Stimulated activated CD8-positive, alpha-beta memory T cell treated with anti-CD3 and anti-CD28 coated beads, Interleukin-15, amount 100 ng/mL, for 1 hour (primary cell): Measurements from ENCODE around the gene SUFU.
A peak's percentile ranks its signal among the peaks of the same experiment; 100 is the strongest.

Experiments
- DNase-seq: peaks from one replicate; pipeline ENCODE4 v3.0.0-alpha.2; 2020; ENCODE audit warnings: low read depth

Gene SUFU

DNA sequence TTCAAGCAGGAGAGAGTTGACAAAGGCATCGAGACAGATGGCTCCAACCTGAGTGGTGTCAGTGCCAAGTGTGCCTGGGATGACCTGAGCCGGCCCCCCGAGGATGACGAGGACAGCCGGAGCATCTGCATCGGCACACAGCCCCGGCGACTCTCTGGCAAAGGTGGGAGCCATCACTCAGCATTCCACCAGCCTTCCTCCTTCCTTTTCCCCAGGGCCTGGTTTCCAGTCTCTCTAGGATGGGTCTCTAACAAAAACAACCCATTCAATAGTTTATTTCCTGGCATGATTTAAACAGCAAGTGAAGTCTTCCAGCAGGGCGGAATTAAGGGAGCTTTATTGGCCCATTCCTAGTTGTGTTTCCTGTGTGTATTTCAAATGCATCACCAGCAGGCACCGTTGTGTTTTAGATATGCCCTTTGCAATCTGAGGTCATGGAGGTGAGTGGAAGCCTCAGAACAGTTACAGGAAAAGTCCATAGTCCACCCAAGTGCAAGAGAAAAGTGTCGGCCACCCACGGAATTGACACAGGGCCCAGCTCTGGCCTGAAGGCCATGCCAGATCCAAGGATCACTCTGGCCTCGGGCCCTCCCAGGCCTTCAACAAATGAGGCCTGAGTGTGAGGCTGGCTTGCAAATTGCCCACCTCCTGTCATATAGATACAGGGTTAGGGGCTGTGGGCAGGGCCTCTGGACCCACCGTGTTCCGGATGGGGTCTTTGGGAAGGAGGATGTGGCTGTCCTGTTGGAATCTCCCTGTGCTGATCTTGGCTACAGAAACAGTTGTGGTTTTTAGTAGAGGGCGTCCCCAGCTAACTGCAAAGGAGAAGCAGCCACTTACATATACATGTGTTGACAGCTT is 93.6 kb downstream of the SUFU start:
- DNase-seq, result no peak

DNA sequence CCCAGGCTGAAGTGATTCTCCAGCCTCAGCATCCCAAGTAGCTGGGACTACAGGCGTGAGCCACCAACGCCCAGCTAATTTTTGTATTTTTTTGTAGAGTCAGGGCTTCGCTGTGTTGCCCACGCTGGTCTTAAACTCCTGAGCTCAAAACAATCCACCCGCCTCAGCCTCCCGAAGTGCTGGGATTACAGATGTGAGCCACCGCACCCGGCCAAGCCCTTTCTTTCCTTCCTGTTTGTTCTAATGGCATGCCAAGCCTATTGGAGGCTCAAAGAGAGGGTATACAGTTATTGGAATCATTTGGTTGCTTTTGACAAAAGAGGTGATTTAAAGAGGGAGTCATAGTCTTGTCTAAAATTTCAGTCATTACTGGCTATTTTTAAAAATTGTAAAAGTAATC is 94.5 kb downstream of the SUFU start:
- no peak for DNase-seq

DNA sequence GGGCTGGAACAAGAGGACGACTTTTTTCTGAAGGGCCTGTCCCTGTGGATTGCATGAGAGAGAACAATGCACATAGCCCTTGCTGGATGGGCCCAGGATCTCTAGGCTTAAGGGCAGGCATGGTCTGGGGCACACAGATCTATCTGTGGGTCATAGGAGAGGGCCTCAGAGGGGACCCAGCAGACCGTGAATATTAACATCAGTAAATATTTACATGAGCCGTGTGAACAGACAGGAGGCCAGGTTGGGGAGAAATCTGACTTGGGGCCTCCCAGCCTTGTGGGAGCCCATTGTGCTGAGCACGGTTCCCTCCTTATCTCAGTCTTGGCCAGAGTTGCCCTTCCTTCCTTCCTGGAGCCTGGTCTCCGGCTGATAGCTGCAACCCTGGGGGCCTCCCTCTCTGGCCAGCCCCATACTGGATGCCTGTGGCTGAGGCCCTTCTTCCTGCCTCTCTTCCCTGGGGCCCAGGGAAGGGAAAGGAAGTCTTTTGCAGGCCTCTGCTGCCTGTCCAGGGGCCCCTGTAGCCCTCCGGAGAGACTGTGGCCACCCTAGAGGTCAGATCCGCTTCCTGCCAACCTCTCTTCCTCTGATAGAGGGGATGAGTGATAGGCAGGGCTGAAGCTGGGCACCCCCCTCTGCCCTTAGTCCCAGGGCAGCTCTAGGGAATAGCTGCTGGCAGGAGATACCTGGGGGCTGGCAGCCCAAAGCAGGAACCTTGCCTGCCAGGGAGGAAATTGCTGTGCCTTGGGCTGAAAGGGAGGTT is 96.0 kb downstream of the SUFU start:
- DNase-seq, result no peak

DNA sequence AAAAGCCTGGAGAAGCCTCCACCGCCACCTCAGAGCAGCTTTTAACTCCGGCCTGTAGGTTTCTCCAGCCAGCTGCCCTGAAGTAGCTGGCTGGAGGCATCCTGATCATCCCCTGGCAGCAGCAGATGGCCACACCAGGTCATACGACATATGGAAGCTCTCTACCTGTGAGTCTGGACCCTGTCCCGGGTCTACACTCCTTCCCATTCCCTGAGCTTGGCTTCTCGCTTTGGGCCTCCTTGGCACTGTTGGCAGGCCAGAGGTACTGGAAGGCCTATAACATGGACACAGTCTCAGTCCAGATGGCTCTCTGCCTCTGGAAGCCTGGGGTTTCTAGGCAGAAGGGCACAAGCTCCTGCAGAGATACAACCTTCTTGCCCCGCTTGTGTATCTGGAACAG is 97.0 kb downstream of the SUFU start:
- no peak for DNase-seq

DNA sequence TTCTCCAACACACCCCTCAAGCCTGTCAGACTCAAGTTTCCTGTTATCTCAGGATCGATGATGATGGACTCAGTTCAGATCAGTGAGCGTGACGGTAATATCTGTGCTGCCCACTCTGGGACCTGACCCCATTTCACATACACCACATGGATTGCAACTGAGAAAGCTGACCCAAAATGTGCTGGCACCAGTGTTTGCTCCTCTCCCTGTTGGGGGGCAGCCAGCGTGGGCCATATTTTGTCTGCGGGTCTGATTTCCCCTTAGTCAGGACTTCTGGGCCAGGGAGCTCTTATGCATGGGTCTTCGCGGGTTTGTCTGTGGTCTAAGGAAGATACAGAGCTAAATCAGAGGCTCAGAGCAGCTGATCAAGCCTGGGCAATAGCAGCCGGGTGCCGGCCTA is 97.9 kb downstream of the SUFU start:
- DNase-seq, result no peak

DNA sequence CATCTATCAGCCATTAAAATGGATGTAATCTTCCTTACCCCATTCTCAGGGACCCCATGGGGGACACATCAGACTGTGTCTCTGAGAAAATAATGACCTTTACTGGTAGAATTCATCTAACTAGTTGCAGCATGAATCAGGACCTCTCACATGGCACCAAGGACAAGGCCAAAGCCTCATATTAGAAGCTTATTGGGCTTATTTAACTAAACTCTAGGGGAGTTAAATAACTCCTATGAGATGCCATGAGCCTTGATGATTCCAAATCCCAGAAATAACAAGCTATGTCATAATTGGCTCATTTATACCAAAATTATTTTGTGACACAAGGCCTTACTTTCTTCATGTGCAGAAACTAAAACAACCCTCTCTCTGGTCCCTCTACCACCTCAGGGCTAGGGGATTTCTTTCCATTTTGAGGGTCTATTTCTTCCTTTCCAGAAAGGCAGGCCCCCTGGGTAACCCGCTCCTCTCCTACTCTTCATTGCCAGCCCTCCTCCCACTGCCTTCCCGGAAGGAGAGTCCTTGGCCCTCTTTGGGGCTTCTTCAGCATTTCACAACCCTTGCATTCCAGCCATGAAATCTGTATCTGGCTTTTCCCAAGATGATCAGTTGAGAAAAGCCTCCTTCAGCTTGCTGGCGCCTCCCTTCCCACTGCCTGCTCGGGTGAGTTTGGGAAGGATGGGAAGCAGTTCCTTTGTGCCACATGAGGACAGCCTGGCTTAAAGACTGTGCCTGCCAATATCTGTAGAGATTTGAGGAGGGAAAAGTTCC is 98.7 kb downstream of the SUFU start:
- DNase-seq, result no peak

DNA sequence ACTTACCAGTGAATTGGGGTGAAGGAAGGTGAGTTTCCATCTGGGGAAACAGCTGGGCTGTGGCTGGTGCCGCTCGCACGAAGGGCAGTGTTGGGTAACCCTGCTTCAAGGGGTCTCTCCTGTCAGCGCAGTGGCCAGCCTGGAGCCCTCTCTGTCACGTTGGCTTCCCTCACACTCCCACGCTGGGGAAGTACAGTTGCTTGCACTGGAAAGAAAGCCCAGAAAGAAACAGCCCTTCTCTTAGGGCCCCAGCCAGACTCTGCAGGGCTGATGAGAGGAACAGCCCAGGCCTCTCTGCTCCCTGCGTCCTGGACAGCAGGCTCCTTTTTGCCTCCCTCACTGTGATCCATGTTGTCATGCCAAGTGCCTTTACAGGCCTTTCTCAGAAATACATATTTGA is 100.2 kb downstream of the SUFU start:
- DNase-seq, result no peak

DNA sequence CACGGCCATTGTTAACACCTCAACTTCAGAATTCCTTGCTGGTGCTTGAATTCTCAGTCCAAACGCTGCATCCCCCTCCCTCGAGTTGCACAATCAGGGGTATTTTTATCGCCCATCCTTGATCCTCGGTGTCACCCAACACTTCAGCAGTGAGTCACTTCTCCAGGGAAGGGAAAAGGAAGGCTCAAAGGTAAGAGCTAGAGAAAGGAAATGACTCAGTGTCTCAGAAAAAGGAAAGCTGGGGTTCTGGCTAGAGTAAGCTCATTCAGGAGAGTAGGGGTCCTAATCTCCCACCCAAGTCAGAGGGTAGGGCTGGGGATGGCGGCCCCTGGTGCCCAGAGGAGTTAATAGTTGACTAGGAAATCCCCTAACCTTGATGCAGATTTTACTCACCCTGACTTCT is 100.7 kb downstream of the SUFU start:
- no peak for DNase-seq

DNA sequence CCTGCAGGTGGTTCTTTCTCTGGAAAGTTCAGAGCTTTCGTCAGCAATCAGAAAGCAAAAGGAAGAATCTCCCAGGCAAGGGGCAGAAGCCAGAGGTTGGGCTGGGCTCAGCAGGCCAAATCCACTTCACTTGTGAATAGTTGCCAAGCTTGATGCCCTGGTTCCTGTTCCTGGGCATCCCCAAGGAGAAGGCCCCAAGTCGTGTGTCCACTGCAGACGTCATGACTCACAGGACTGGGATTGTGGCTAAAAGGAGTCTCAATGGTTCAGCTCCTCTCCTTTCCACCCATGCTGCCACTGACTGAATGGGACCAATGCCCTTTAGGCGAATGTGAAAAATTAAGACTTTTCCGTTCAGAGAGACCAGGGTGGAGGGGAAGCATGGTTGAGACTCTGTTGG is 101.9 kb downstream of the SUFU start:
- DNase-seq, result no peak

DNA sequence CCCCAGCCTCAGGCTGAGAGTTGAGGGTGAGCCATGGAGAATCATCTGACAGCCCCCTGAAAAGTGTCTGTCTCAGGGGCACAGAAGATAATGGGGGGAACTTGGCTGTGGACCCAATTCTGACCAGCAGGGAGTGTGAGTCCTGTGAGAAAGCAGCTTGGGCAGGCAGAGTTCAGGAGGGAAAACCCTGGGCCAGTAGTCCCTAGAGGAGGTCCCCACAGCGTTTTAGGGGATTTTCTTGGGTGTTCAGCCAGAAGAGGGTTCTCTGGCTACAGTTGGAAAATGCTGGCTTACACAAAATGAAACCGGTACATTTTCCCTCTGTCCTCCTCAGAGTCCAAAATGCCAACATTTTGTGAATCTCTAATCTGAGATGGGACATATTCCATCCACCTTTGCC is 104.7 kb downstream of the SUFU start:
- DNase-seq, result no peak

DNA sequence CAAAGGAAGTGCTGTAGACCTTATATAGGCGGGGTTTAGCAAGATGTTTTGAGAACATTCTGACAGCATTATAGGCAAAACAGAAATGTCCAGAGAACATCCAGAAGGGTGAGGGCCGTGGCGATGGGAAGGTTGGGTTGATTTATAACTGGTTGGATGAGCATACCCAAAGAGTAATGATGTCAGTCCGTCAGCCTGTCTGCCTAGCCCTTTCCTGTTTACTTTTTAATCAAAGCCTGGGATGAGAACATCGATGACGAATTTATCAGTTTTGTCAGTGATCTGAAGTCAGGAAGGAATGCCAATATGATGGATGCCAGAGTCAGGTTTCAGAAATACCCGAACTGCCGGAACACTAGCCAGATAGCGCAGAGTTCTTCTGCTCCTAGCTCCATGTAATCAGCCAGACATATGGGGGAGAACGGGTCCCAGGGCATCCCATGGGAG is 106.7 kb downstream of the SUFU start:
- DNase-seq, result no peak

DNA sequence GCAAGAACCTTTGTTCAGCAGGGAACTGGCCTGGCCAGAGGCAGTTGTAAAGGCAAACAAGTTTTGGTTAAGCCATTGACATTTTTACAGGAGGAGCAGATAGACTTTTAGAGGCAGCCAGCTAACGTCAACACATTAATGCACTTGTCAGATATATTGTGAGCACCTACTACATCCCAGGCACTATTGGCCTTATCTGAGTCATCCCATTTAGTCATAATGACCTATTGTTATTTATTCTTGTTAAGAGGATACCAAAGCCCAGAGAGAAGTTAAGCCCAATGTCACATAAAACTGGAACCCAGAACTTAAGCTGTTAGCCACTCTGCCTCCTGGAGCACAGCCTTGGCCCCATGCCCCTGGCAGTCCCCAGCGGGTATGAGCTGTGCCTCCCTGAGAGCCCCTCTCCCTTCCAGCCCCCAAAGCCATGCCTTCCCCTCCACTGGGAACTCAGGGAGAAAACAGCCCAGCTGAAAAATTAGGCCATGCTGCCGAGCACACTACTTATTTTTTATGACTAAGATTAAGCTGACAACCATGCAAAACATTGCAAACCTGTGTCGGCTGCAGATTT is 107.8 kb downstream of the SUFU start:
- no peak for DNase-seq

DNA sequence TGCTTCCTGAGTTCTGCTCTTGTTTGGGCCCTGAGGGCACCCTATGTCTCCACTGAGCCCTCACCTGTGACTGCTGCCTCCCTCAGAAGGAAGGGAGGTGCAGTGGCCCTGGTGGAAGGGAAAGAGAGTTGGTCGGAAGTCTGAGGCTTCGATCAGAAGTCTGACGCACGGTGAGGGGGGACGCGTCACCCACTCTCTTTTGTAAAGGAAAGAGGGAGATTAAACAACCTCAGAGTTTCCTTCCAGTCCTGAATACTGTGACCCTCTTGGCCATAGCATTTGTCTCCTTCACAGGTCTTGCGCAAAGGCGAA is 109.1 kb downstream of the SUFU start:
- DNase-seq, result peak; percentile 16

DNA sequence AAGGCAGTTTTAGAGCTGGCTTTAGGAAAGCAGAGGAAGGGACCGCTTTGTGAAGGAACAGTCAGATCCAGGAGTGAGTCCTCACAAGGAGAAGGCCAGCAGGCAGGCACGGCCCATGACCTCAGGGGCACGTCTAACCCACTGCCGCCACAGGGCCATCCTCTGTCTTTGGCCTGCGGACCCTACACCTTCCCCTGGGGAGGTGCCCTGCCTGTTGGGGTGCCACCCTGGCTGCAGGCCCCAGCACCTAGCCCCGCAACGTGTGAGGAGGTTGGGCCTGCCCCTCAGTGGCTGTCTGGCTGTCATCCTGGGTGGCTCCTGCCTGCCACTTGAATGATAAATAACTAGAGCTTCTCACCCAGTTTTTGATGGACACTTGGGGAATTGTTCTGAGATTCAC is 109.5 kb downstream of the SUFU start:
- no peak for DNase-seq

DNA sequence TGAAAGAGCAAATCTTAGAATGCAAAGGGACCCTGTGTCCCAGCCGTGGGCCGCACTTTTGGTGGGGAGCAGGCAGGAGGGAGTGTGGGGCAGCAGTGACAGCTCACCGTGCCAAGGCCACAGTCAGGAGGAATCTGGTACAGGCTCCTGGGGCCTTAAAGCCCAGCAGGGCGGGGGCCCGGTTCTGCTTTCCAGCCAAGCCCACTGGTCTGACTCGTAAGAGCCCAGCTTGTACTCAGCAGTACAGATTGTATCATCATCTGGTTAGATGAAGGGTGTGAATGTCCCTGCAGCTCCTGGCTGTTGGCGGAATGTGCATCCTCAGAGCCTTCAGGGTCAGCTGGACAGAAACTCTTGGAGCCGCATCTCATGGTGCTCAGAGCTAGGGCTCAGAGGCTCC is 110.0 kb downstream of the SUFU start:
- DNase-seq, result no peak

DNA sequence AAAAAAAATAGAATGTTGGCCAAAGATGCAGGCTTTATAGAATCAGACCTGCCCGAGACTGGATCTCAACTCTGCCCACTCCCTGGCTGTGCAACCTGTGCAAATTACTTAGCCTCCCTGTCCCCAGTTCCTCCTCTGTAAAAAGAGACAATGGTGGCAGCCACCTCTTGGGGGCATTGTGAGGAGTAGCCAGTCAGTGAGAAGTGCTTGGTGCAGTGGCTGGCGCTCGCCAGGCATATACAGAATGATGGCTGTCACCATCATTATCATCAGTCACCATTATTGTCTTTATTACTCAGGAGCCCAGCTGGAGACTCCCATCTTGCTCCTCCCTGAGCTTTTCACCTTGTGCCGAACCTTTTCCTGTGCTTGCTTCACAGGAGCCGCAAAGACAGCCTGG is 111.1 kb downstream of the SUFU start:
- no peak for DNase-seq

DNA sequence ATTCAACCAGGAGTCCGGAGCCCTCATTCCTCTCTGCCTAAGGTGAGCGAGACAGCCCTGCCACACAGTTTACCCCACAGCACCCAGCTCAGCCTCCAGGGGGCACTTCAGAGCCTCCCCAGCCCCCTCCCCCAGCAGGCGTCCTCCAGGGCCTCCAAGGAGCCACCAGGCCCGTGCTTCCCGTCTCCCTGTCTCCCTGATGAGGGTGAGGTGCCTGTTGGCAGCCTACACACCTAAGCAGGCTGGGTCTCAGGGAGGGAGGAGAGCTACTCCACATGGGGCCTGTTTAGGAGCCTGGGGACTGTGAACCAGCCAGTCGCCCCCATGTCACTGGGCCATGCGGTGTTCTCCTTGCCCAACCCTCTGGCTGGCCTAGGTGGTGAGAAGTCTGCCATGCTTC is 111.6 kb downstream of the SUFU start:
- DNase-seq, result no peak

DNA sequence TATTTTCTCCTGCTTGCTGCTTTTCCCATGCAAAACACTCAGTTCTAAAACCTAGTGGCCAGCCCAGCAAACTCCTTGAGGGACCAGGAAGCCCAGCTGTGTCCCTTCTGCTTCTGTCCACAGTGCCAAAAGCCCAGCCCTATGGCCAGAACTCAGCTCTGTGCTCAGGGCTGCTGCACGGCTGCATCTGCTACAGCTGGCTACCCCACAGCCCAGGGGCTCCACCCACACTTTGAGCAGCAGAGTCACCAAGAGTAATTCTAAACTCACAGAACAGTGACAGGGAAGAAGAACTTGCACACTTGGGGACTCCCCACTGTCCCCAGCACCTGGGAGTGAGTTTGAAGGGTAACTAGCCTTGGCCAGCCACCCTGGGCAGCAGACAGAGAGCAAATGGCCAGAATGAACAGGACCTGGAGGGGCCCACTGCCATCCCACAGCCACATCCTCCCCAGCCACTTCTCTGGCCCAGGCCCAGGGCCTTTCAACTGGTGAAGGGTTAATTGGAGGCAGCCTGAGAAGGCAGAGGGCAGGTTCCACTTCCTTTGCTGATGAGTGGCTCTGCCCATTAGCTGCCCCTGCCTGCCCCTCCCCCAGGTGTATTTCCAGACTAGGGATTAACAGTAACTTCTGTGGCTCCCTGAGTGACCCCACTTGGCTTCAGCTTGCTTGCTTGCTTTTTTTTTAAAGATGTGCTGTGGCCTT is 112.4 kb downstream of the SUFU start:
- no peak for DNase-seq

DNA sequence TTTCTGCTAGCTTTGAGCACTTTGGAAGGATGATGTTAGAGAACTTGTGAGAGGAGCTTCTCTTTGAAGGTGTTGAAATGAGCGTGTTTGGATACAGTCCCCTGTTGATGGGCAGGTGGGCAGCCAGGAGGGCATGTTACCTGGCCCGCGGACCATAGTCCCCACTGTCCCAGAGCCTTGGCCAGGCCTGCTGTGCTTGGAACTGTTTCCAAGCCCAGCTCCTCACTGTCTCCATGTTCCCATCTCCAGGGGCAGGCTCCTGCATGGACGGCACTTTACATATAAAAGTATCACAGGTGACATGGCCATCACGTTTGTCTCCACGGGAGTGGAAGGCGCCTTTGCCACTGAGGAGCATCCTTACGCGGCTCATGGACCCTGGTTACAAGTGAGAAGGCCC is 113.3 kb downstream of the SUFU start:
- no peak for DNase-seq

DNA sequence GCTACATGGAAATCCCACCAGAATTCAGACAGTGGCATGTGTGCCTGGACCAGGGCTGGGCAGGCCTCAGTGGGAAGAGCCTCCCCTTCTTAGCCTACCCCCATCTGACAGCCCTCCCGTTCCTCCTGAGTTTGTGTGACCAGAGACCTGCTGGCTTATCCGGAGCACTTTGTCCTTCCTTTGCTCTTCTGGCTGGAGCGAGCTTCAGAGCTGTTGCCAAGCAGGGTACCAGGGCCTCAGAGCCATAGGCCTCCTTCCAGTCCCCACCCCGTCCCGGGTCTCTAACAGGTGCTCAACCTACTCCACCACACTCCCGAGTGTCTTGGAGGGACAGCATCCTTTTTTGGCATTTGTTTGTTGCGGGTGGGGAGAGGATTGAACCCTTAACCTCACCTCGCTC is 114.0 kb downstream of the SUFU start:
- no peak for DNase-seq

DNA sequence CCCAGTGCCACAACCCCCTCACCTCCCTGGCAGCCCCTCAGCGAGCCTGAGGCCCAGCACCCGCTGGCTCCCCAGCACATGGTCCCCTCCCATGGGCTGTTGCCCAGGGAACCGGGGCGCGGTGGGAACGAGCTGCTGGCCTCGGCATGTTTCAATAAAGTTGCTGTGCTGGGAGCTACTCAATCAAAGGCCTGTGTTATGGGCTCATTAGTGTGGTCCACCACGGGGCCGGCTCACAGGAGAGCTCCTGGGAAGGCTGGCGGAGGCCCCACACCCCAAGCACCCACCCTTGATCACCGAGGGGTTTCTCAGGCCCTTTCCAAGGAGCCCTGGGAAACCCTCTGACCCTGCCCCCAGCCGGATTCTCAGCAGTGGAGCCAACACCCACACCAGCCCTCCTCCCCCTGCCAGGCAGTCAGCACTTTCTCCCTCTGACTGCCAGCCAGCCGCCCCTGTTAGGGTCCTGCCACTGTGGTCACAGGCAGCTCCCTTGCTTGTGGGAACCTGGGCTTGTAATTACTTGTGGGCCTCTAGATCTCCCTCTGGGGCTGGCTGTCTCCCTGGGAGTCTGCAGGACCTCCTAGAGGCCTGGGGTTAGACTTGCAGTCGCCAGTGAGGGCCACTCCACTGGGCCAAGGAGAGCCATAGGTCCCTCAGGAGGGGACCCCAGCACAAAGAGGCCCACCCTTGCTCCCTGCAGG is 115.7 kb downstream of the SUFU start:
- DNase-seq, result no peak
